NT2/D1 (cell line): ENCODE data around the gene EDDM13.

ENCODE experiments used
- SUZ12 ChIP-seq: IDR thresholded peaks from 2 replicates; pipeline ENCODE4 v1.6.1; 2011; ENCODE audit not compliant: insufficient read length, insufficient read depth; ENCODE audit errors: extremely low read depth
- YY1 ChIP-seq: IDR thresholded peaks from 2 replicates; pipeline ENCODE4 v1.6.1; 2011; ENCODE audit not compliant: insufficient read length, insufficient read depth
- ZNF274 ChIP-seq: IDR thresholded peaks from 2 replicates; pipeline ENCODE4 v1.6.1; 2011; ENCODE audit warnings: mild to moderate bottlenecking, low read depth, low read length

- no peak for TF ChIP-seq YY1
- no peak for TF ChIP-seq ZNF274
- TF ChIP-seq SUZ12: no peak
These were observed 27.3 kb upstream of the EDDM13 start for GRCh38 chr19:56245121-56245740.
